Glomerular endothelial cell (primary cell): ENCODE measurements around the gene FRY. TPM values are rescaled to one million over a fixed set of nuclear protein-coding genes. Genes with fewer than 3 reads are reported as not detected.

ENCODE experiments used
- DNase-seq: peaks from one replicate; pipeline ENCODE4 v3.0.0-alpha.2; 2011; ENCODE audit warnings: low read depth, low spot score; ENCODE audit errors: extremely low read depth
- total RNA-seq: library from RNA; depleted of rRNA; stranded (reverse); fragments of >200 nt; gene quantifications from 2 replicates; pipeline ENCODE4 v1.2.3, GENCODE V29; 2015

FRY gene
- total RNA-seq, 1 donor from 2014 or later = 18.2 TPM

DNA sequence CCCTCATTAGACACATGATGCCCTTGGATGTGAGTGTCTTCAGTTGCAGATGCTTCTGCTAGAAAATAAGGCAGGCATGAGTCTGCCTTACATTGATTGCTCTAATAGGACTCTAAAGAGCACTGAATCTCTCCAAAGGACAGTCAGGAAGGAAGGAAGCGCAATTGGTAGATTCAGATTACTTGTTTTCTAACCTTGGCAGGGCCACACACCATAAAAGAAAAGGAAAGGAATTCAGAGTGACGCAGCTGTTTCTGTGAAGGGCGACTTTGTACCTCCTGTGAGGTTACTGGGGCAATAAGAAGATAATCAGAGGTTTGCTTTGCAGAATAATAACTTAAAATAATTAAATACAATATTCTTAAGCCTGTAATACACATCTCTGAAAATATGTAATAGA is 48.0 kb downstream of the FRY start:
- no peak for DNase-seq

GRCh38 chr13:32080328-32080744 is 48.8 kb downstream of the FRY start:
- DNase-seq = no peak

DNA sequence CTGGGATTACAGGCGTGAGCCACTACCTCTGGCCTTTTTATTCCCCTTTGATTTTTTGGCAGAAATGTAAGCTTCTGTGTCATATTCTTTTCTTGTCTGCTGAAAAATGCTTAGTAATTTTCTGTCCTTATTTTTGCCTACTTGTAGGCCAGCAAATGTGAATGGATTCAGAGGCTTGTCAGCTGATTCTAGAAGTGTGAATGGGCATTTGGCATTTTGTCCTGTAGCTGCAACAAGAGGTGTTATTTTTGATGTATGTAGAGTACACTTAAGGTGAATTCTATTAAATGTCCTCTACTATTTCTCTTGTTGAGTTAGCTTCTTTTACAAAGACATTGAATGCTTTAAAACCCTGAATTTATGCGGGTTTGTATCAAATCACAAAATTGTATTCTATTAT is 50.0 kb downstream of the FRY start:
- DNase-seq = no peak

- DNase-seq = no peak
Observed at GRCh38 chr13:32086366-32086765, 54.8 kb downstream of the FRY start.

- no peak for DNase-seq
Observed at GRCh38 chr13:32086791-32087441, 55.3 kb downstream of the FRY start.

DNA sequence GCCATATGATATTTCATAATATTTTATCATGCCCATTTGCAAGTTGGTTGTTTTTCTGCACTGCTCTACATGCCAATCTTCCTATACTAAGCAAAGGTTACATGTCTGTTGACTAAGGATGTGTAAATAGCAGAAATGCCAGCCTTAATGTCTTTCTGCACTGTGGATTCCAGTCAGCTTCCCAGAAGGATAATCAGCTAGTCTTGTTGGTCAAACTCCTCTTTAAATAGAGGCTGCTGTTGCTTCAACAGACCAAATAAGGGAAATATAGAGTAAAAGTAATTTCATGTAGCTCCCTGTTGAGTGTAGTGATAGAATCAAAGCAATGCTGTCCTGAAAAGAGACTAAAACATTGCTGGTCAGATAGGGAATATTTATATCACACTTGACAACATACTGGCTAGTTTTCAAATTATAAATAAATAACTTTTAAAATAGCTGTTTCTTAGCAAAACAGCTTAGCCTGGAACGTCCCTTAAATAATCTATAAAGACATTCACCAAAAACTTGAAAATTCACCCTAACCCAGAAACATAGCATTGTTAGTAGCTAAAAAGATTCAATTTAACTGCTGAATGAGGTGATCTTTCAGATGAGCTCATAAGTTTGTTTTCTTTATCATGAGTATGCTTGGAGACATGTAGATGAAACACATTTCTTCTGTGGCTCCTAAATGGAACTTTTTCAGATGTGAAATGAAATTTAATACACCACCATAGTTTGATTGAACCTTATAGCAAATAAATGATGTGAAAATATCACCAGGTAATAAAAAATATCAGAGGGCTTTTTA is 56.6 kb downstream of the FRY start:
- DNase-seq = no peak

- no peak for DNase-seq
Observed at GRCh38 chr13:32092496-32092895, 60.9 kb downstream of the FRY start.

GRCh38 chr13:32093006-32093405 is 61.4 kb downstream of the FRY start:
- DNase-seq = no peak

DNA sequence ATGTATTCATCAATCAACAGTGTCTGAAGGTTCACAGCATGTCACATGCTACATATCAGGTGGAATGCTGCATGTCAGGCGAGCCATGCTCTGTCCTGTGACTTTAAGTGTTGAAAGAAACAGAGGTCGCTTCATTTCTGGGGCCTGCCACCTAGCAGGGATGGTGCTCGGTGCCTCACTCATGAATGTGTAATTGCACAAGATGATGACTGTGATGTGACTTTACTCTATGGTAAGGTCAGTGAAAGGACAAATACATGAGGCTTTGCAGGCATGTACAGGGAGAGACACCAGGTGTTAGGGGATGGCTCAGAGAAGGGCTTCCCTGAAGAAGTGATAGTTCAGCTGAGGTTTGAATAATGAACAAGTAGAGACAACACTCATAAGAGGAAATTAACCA is 66.7 kb downstream of the FRY start:
- DNase-seq = no peak

DNA sequence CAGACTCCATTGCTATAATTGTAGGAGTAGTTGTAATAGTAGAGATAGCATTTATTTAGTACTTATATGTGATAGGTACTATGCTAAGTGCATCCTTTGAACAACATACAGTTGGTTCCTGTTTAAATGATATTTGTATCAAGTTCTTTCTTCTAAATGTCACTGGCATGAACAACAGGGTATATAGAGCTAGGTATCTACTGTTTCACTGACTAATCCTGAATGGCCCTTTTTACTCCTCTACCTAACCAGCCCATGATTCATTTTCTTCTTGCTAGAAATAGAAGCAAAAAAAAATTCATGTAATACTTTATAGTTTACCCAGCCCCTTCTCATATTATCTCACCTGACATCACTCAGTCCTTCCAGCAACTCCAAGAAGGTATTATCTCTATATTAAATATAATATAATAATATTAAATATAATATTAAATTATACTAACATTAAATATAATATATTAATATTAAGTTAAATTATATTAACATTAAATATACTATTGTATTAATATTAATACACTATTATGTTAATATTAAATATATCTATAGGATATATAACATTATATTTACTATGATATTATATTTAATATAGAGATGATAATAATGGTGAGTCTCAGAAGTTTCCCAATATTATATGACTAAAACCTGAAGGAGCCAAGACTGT is 74.2 kb downstream of the FRY start:
- no peak for DNase-seq

DNA sequence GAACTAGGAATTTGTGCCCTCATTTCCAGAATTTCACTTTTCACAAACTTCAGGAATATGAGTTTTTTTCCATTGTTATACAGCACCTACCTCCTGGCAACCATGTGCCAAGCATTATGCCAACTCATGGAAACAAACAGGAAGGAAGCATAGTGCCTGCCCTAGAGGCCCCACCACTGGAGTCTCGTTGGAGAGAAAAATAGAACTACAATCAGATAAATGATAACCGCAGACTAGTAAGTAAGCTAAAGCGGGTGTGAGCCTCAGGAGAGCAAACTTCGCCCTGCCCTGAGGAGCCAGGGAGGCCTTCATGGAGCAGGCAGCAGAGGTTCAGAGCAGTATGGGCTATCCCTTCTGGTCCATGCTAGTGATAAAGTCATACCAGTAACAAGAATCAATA is 75.9 kb downstream of the FRY start:
- no peak for DNase-seq

GRCh38 chr13:32107973-32108372 is 76.4 kb downstream of the FRY start:
- no peak for DNase-seq

DNA sequence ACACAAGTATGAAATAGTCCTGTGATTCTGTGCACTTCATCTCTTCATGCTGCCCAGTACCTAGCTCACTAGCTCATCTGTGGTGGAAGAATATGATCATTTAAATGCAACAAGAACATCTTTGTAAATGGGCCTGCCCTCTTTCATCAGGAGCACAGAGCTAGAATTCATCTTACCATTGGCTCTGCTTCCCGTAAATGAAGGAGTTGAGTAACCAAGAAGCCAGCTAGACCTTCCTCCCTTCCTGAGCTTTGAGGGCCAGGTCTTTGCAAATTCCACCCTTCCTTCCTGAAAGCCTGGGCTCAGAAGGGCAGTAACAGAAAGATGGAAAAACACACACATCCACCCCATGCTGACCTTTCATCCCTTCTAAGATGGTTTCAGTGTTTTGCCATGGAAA is 82.0 kb downstream of the FRY start:
- no peak for DNase-seq

- no peak for DNase-seq
Observed at GRCh38 chr13:32114284-32114950, 82.8 kb downstream of the FRY start.

GRCh38 chr13:32115066-32115465 is 83.5 kb downstream of the FRY start:
- DNase-seq = no peak

- no peak for DNase-seq
Observed at GRCh38 chr13:32116210-32116609, 84.6 kb downstream of the FRY start.

- no peak for DNase-seq
Observed at GRCh38 chr13:32117001-32117400, 85.4 kb downstream of the FRY start.

DNA sequence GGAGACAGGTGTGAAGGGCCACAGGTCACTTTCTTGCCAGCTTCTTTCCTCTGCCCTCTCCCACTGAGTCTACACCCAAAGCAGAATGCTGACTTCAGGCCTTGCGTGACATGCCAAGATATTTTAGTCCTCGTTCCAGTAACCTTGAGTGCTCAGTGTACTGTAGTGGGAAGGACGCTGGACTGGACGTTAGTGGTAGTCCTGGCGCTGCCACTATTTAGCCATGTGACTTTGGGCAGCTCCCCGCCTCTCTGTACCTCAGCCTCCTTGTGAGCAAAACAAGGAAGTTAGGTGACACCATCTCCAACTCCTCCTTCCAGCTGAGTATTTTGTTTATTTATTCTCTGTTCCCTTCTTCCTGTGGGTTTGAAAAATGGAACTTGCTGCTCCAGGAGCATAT is 86.1 kb downstream of the FRY start:
- no peak for DNase-seq

GRCh38 chr13:32121316-32121715 is 89.7 kb downstream of the FRY start:
- no peak for DNase-seq

GRCh38 chr13:32124743-32125142 is 93.2 kb downstream of the FRY start:
- DNase-seq = no peak

DNA sequence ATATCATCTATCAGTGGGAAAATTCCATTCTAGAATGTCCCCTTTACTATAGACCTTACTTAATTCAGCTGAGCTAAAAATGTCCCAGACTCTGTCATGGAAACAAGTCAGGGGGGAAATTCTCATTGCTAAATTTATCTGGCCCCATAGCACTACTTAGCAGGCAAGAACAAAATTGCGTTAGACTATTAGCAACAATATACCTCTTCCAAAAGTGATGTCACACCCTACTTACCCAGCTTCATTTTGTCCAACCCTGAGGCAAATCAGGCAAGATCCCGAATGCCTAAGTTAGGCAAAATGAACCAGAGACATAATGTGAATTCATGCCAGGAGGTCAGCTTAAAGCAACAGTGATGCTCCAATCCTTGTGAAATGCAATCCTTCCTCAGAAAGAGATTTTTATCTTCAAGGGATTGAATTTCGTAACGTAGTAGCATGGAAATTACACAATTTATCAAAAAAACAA is 93.7 kb downstream of the FRY start:
- DNase-seq = no peak
